ENCODE measurements around the gene BCAS3.
A peak's percentile ranks its signal among the peaks of the same experiment; 100 is the strongest.

BCAS3 gene

GRCh38 chr17:61208301-61209105, 530.9 kb downstream of the BCAS3 start:
- peak in 2 of 3 experiments; percentile 56 to 79 for DNase-seq

DNA sequence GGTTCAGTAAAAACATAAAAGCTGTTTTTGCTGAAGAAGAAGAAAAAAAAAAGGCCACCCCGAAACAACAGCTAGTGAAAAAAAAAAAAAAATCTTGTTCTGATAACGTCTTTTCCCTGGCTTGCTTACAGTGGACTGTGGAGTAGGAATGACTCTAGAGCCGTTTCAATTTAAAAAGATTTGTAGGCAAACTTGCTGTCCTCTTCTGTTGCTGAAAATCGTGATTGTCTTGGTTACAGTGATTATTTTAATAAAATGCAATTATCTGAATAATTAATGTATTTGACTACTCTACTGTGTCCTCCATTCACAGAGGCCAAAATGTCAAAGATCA, 531.4 kb downstream of the BCAS3 start:
- no peak for DNase-seq

DNA sequence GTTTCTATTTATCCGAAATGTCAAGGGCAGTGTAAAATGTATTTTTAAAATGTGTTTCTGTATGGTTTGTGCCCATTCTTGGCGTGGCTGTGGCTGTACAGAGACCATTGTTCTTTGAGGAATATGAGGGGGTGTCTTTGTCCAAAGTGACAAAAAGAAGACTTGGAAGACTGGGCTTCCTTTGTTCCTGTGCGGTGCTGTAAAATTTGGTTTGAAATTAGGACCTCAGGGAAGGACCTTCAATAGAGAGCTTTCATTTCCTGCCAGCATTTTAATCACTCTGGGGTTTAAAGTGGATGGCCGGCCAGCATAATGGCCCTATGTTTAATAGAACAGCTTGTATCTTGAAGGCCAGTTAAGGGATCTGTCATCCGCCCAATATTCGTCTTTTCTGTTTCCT, 531.9 kb downstream of the BCAS3 start:
- peak in 1 of 3 experiments; percentile 15 for DNase-seq

DNA sequence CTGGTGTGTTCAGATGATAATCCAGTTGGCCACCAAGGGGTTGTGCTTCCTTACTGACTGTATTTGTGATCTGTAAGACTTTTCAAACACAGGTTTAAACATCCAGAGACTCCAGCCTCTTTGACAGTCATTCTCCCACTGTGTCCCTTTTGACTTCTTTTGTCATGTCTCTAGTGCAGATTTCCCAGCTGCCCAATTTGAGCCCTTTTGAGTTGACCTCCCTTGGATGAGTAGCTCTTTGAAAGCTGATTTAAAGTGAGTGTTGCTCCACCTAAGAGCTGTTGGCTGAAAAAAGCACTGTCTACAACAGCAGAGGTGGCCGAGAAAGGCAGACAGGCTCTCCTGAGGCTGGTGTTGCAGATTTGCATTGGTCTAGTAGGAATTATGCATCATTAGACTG, 533.6 kb downstream of the BCAS3 start:
- peak in 1 of 3 experiments; percentile 14 for DNase-seq

DNA sequence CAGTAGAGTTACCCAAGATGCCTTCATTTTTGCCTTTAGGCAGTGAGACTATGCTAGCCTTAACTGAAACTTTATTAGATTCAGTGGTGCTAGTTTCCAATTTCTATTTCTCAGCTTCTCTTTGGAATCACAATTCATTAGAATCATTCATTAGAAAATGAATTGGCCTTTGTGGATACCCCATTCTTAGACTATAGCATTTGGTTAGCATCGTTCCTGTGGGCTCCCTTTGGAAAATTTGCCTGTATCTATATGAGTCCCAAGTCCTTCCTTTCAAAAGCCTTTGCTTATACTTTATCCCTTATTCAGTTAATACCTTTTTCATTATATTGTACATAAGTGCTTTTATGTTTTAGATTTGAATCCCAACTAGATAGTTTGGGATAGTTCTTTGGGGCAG, 535.0 kb downstream of the BCAS3 start:
- DNase-seq: no peak

DNA sequence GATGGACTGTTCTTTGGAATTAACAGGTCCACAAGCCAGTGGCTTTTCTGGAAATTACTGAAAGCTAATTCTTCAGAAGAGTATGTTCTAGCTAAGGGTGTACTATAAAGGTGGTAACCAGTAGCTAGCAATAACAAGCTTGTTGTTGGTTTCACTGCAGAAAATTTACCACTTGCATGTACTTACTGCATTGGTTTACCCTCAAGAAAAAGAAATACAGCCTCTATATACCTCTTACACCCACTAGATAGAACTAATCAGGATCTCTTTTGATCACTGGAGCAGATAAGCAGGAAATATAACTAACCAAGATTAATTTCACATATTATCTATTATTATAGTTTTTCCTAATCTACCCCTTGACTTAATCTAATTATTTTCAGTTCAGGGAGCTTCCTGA, 537.1 kb downstream of the BCAS3 start:
- DNase-seq: no peak

GRCh38 chr17:61216066-61216465, 538.4 kb downstream of the BCAS3 start:
- no peak for DNase-seq

GRCh38 chr17:61217878-61218437, 540.3 kb downstream of the BCAS3 start:
- no peak for DNase-seq

DNA sequence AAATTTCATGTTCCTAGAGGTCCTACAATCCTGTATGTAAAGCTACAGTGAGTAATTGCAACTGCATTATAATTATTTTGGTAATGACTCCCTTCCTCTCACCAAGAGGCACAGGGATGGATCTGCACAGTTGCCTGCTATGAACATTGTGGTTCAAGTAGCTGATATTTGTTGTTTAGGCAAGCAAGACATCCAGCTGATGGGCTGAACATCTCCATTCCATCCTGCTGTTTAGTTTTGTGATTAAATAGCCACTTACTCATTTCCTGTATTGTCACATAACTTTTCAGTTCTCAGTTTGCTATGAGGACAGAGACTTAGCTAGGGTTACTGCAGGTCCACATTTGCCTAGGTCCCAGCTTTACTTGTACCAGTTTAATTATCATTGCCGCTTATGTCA, 540.8 kb downstream of the BCAS3 start:
- DNase-seq: no peak

- DNase-seq: peak in 1 of 3 experiments; percentile 51
Observed at GRCh38 chr17:61219460-61219859, 541.8 kb downstream of the BCAS3 start.

DNA sequence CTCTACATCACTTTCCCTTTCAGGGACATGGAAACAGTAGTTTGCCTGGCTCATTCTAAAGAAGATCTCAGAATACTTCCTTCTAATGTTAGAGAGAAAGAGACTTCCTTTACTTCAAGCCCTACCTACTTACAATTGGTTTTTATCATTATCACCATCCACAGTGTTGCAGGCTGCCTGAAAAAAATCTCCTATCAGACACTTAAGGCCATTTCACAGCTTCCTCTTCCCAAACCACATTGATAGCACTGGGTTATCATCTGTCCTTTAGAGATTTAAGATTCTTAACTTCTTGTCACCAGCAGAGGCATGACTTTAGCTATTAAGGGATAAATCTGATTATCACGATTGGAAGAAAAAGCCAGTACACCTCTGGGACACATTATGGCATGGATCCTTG, 543.5 kb downstream of the BCAS3 start:
- no peak for DNase-seq

- DNase-seq: no peak
Observed at GRCh38 chr17:61221597-61222471, 544.2 kb downstream of the BCAS3 start.

GRCh38 chr17:61223725-61224124, 546.1 kb downstream of the BCAS3 start:
- peak in 2 of 3 experiments; percentile 27 to 32 for DNase-seq

GRCh38 chr17:61225178-61225882, 547.7 kb downstream of the BCAS3 start:
- DNase-seq: no peak

DNA sequence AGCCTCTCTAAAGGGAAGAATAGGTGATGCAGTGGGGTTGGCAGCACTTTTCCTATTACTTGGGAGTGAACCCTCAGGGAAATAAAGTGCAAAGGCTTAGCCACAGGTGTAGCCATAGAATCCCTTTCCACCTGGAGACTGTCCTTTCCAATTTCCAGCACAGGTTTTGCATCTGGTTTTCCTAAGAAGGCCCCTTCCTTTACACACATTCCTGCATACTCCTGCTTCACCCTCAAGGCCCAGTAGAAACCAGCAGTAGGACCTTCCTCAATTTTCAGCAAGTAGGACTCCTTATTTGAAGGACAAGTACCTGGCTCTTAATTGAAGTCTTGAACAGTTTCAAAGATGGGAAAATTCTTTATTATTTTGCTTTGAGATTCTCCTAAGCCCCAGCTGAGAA, 550.2 kb downstream of the BCAS3 start:
- no peak for DNase-seq

- DNase-seq: no peak
Observed at GRCh38 chr17:61230461-61230860, 552.8 kb downstream of the BCAS3 start.

DNA sequence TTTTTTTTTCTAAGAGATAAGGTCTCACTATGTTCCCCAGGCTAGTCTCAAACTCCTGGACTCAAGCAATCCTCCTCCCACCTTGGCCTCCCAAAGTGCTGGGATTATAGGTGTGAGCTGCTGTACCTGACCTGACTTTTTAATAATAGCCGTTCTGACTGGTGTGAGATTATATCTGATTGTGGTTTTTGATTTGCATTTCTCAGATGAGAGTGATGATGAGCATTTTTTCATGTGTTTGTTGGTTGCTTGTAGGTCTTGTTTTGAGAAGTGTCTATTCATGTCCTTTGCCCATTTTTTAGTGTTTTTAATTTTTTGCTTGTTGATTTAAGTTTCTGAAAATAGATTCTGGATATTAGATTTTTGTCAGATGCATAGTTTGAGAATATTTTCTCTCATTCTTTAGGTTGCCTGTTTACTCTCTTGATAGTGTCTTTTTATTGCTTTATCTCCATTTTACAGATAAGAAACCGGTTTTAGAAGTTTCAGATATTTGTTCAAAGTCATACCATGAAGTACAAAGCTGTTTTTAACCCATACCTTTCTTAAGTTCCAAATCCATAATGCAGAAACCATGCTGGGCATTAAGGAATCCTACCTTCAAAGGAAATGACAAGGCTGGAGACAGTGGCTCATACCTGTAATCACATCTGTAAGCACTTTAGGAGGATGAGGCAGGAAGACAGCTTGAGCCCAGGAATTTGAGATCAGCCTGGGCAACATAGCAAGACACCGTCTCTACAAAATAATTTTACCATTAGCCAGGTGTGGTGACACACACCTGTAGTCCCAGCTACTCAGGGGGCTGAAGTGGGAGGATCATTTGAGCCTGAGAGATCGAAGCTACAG, 553.5 kb downstream of the BCAS3 start:
- no peak for DNase-seq

- DNase-seq: no peak
Observed at GRCh38 chr17:61232871-61233270, 555.2 kb downstream of the BCAS3 start.

- DNase-seq: no peak
Observed at GRCh38 chr17:61233991-61234750, 556.5 kb downstream of the BCAS3 start.

DNA sequence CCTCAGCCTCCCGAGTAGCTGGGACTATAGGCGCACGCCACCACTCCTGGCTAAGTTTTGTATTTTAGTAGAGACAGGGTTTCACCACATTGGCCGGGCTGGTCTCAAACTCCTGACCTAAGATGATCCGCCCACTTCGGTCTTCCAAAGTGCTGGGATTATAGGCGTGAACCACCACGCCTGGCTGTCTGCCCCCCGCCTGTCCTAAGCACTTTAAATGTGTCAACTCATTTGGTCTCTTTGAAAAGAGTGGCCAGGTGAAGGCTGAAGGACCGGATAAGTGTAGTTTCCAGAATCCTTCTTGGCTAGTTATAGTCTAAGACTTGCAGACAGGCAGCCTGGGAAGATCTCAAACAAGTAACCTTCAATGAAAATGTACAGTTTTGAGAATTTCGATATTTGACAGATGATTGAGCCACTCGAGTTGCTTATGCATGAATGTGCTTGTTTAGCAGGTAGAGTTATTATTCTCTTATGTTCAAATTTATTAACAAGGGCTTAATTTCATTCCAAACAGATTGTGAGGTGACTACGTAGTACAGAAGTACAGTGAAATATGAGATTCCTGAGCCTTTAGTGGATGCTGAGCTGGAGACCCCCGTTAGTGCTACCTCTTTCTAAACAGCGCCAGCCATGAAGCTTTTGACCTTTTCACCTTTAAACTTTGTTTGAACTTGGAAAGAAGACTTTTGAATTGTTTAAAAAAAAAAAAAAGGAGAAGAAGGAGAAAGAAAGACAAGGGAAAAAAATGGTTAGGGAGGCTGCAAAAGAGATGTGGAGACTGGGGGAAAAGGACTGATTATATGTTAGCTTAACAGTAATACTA, 557.6 kb downstream of the BCAS3 start:
- DNase-seq: peak in 1 of 3 experiments; percentile 41

All from NCI-H1417 (cell line).